Measurements from ENCODE around the gene STAB2. TPM values are rescaled to one million over a fixed set of nuclear protein-coding genes. Genes with fewer than 3 reads are reported as not detected.
"Not testable (repeated sequence)": the region's sequence is repeated elsewhere in the genome, so short reads cannot be mapped to it uniquely, and the experiment has no call there.

STAB2 gene
- total and polyA plus RNA-seq, 3 donors from 2014 or later, result 1.7 to 15.8 (median 2.7) TPM

GRCh38 chr12:103642240-103642864 lies 55.3 kb downstream of the STAB2 start:
- intact Hi-C loops (cut with DNase I; ENCODE audit: low total_unique reads), result no loop called here
- Histone ChIP-seq H3K9me3 (no peaks in the 10 kb centered on the region), H3K4me3 (no peak overlapping the region), H3K4me1 (no peaks in the 10 kb centered on the region), H3K27me3 (no peaks in the 10 kb centered on the region), H3K27ac (no peak overlapping the region), H3K36me3 (ENCODE audit: low read depth, missing control alignments) (no peaks in the 10 kb centered on the region)
- no peak for DNase-seq
- TF ChIP-seq, protein P1, sequence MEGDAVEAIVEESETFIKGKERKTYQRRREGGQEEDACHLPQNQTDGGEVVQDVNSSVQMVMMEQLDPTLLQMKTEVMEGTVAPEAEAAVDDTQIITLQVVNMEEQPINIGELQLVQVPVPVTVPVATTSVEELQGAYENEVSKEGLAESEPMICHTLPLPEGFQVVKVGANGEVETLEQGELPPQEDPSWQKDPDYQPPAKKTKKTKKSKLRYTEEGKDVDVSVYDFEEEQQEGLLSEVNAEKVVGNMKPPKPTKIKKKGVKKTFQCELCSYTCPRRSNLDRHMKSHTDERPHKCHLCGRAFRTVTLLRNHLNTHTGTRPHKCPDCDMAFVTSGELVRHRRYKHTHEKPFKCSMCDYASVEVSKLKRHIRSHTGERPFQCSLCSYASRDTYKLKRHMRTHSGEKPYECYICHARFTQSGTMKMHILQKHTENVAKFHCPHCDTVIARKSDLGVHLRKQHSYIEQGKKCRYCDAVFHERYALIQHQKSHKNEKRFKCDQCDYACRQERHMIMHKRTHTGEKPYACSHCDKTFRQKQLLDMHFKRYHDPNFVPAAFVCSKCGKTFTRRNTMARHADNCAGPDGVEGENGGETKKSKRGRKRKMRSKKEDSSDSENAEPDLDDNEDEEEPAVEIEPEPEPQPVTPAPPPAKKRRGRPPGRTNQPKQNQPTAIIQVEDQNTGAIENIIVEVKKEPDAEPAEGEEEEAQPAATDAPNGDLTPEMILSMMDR (IDR thresholded peaks at IDR 0.05), result no peak
- no peak for TF ChIP-seq POLR2A (IDR thresholded peaks at IDR 0.05)
- 73 to 86% methylated on average over 3 of the region's 3 CpGs for WGBS, 2 donors

GRCh38 chr12:103645202-103645601 lies 58.1 kb downstream of the STAB2 start:
- 39 to 63% methylated on average over 1 of the region's 1 CpG for WGBS, 2 donors
- no peaks in the 10 kb centered on the region for H3K4me1 ChIP-seq
- DNase-seq, result no peak
- no peaks in the 10 kb centered on the region for H3K9me3 ChIP-seq
- H3K27me3 ChIP-seq, result no peaks in the 10 kb centered on the region
- H3K4me3 ChIP-seq, result no peak overlapping the region
- no peak for TF ChIP-seq POLR2A (IDR thresholded peaks at IDR 0.05)
- TF ChIP-seq, protein P1 (IDR thresholded peaks at IDR 0.05), result no peak
- H3K36me3 ChIP-seq (ENCODE audit: low read depth, missing control alignments), result no peaks in the 10 kb centered on the region
- no peak overlapping the region for H3K27ac ChIP-seq
- intact Hi-C loops (cut with DNase I; ENCODE audit: low total_unique reads), result no loop called here

GRCh38 chr12:103647267-103647666 lies 60.2 kb downstream of the STAB2 start:
- H3K4me3 ChIP-seq, result no peak overlapping the region
- WGBS, 2 donors, result 43 to 53% methylated on average over 2 of the region's 2 CpGs
- intact Hi-C loops (cut with DNase I; ENCODE audit: low total_unique reads), result no loop called here
- TF ChIP-seq, protein P1 (IDR thresholded peaks at IDR 0.05), result no peak
- TF ChIP-seq POLR2A (IDR thresholded peaks at IDR 0.05), result no peak
- no peak overlapping the region for H3K27ac ChIP-seq
- no peaks in the 10 kb centered on the region for H3K9me3 ChIP-seq
- no peaks in the 10 kb centered on the region for H3K4me1 ChIP-seq
- DNase-seq, result no peak
- H3K36me3 ChIP-seq (ENCODE audit: low read depth, missing control alignments), result no peaks in the 10 kb centered on the region
- H3K27me3 ChIP-seq, result no peaks in the 10 kb centered on the region

- Histone ChIP-seq H3K36me3 (ENCODE audit: low read depth, missing control alignments) (no peaks in the 10 kb centered on the region), H3K4me1 (no peaks in the 10 kb centered on the region), H3K27ac (no peak overlapping the region), H3K9me3 (no peaks in the 10 kb centered on the region), H3K4me3 (no peak overlapping the region), H3K27me3 (no peaks in the 10 kb centered on the region)
- DNase-seq, result no peak
- intact Hi-C loops (cut with DNase I; ENCODE audit: low total_unique reads), result no loop called here
- TF ChIP-seq, protein P1 (IDR thresholded peaks at IDR 0.05), result no peak
- TF ChIP-seq POLR2A (IDR thresholded peaks at IDR 0.05), result no peak
Observed at GRCh38 chr12:103652808-103653207, 65.7 kb downstream of the STAB2 start.

- H3K27me3 ChIP-seq; DNase-seq; intact Hi-C loops (cut with DNase I; ENCODE audit: low total_unique reads); H3K4me3 ChIP-seq; H3K27ac ChIP-seq; H3K36me3 ChIP-seq (ENCODE audit: low read depth, missing control alignments); H3K4me1 ChIP-seq; H3K9me3 ChIP-seq: not testable (repeated sequence)
- 81 to 87% methylated on average over 3 of the region's 3 CpGs for WGBS, 2 donors
Observed at GRCh38 chr12:103653568-103654173, 66.6 kb downstream of the STAB2 start.
